ENCODE measurements around the gene CISH. TPM values are rescaled to one million over a fixed set of nuclear protein-coding genes. Genes with fewer than 3 reads are reported as not detected.

Gene CISH
- total RNA-seq, 1 donor from 2014 or later, result 10.6 TPM

- intact Hi-C loops (cut with DNase I), result no loop called here
- ATAC-seq (no peak), DNase-seq (ENCODE audit: low spot score) (no peak)
Measured at GRCh38 chr3:50585919-50586762, 25.4 kb downstream of the CISH start.

- intact Hi-C loops (cut with DNase I), result no loop called here
- DNase-seq (ENCODE audit: low spot score) (no peak), ATAC-seq (no peak)
Measured at GRCh38 chr3:50584391-50584790, 27.2 kb downstream of the CISH start.

DNA sequence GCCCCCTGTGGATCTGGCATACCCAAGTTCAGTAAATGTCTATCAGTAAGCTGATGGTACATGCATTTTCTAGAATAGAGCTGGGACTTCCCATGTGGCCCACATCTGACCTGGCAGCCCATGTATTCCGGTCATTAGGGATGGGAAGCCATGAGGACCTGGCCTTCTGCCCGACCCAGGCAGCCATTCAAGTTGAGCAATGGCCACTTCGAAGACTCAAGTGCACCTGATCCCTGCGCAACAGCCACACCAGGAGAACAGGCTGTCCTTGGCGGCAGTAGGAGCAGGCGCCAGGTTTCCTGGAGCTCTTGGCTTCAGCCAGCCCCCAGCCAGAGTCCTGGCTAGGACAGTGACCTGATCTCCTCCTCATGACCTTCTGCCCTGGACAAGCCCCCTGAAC is 27.7 kb downstream of the CISH start:
- ATAC-seq (peak; percentile 73), DNase-seq (ENCODE audit: low spot score) (peak; percentile 76)
- intact Hi-C loops (cut with DNase I), result no loop called here

GRCh38 chr3:50582083-50582482 is 29.5 kb downstream of the CISH start:
- intact Hi-C loops (cut with DNase I), result no loop called here
- ATAC-seq (no peak), DNase-seq (ENCODE audit: low spot score) (no peak)

DNA sequence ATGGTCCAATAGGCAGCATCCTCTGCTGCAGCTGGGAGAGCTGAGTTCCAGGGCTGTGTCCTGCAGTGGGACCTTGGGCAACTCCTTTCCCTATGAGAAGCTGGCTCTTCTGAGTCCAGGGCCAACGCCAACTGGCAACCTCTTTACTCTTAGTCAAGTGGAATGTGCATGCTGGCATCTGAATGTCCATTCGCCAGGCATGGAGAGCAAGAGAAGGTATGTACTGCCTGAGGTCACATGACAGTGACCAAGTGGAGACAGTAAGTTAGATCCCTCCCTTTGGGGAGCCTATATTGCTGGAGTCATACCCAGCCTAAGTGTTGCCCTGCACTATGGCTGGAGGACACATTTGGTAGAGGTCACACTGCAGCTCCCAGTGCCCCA is 30.1 kb downstream of the CISH start:
- DNase-seq (ENCODE audit: low spot score) (no peak), ATAC-seq (peak; percentile 2)

GRCh38 chr3:50580683-50581458 is 30.7 kb downstream of the CISH start:
- DNase-seq (ENCODE audit: low spot score) (no peak), ATAC-seq (no peak)
- intact Hi-C loops (cut with DNase I), result no loop called here

More for the DNA sequence above, 30.1 kb downstream of the CISH start:
- intact Hi-C loops (cut with DNase I), result no loop called here

DNA sequence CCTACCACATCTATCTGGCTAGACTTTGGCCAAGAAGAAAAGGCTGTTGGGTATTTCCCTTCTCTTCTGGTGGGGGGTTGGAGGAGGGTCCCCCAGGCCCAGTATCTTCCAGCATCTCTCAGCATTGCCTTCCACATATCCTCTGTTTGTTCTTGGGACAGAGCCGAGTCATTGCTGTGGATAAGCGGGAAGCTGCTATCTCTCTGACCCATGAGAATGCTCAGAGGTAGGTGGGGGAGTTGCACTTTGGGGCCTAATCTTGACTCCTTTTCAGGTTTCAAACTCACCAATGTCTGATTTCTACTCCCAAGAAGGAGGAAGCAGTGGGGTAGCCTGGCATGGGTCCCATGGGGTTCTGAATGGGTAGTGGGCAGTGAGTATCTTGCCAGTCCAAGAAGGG is 34.2 kb downstream of the CISH start:
- no peak for ATAC-seq
- no peak for DNase-seq (ENCODE audit: low spot score)
- intact Hi-C loops (cut with DNase I), result no loop called here

- no peak for ATAC-seq
- intact Hi-C loops (cut with DNase I), result no loop called here
- DNase-seq (ENCODE audit: low spot score), result no peak
Measured at GRCh38 chr3:50575372-50575771, 36.2 kb downstream of the CISH start.

GRCh38 chr3:50574444-50574831 is 37.1 kb downstream of the CISH start:
- intact Hi-C loops (cut with DNase I), result no loop called here

GRCh38 chr3:50573566-50574443 is 37.8 kb downstream of the CISH start:
- no peak for ATAC-seq
- intact Hi-C loops (cut with DNase I), result loop anchor here (2.0 kb wide), 1 partner anchor 37 kb away; the partner anchor contains the start of gene CISH

More at GRCh38 chr3:50574444-50574831, 37.1 kb downstream of the CISH start:
- ATAC-seq (no peak), DNase-seq (ENCODE audit: low spot score) (no peak)

GRCh38 chr3:50572801-50573371 is 38.7 kb downstream of the CISH start:
- intact Hi-C loops (cut with DNase I), result loop anchor here (2.0 kb wide), 1 partner anchor 38 kb away; the partner anchor contains the start of gene CISH
- ATAC-seq, result no peak
- DNase-seq (ENCODE audit: low spot score), result no peak

More at GRCh38 chr3:50573566-50574443, 37.8 kb downstream of the CISH start:
- no peak for DNase-seq (ENCODE audit: low spot score)

DNA sequence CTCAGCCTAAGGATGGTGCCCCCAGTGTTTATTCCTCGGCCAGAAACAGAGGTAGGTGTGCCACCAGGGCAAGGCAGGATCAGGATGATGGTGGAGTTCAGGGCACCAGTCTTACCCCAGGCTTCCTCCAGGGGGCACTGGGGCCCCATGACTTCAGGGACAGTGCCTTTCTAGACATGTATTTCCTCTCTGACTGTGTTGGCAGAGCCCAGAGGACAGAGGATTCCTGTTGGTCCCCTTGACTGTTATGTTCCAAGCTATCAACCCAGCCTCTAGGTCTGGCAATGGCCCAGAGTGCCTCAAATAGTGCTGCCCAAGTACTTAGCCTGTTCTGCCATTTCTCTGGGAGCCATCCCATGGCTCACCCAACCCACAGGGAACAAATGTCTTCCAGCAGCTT is 39.4 kb downstream of the CISH start:
- no peak for ATAC-seq
- peak; percentile 85 for DNase-seq (ENCODE audit: low spot score)

DNA sequence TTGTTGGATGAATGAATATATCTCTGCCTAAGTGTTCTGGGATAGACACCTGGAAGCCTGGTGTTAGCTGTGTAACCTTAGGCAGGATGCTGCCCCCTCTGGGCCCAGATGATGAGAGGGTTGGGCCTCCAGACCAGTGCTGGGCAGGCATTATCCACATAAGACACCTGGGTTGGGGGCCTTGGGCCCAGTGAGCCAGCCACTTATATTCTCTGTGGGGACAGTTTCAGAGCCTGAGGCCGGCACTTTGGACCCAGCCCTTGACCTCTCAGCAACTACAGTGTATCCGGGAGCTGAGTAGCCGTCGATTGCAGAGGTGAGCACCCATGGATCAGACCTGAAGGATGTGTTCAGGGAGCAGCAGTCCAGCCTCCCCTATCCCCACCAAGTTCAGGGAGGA is 40.1 kb downstream of the CISH start:
- no peak for ATAC-seq
- intact Hi-C loops (cut with DNase I), result no loop called here
- DNase-seq (ENCODE audit: low spot score), result no peak

More for the DNA sequence above, 39.4 kb downstream of the CISH start:
- intact Hi-C loops (cut with DNase I), result loop anchor here (2.0 kb wide), 1 partner anchor 39 kb away; the partner anchor contains the start of gene CISH

- ATAC-seq (no peak), DNase-seq (ENCODE audit: low spot score) (no peak)
- intact Hi-C loops (cut with DNase I), result no loop called here
Measured at GRCh38 chr3:50570508-50571279, 40.9 kb downstream of the CISH start.

DNA sequence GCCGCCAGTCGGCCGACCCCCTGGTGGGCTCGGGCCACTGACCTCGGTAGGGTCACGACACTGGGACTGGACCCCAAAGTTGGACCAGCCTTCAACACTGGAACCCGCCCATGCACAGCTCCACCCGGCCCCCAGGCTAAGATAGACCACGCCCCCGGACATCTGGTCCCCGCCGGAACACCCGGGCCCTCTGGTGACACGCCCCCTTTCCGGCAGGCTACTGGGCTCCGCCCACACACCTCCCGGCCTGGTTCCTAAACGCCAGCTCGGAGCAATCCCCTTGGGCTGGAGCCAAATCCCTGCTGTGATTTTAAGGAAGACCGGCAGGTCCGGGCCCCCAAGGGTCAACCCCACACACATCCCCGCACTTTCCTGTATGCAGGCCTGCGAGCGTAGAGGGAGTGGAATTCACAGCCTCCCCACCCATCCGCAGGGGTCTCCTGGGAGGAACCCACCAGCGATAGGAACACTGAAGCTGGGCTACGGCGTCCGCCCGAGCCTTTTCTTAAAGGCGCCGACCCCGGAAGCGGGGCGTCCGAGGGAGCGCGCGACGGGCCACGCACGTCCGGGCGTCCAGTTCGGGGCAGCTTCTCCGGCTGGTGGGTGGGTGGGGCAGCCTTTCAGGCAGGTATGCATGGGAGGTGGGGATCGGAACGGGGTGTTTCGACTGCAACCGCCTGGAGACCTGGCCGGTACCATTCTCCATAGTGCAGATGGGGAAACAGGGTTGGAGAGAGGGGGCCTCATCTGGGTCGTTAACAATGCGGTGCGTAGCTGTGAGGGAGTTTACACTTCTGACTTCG is 42.4 kb downstream of the CISH start, which contains the start of gene HEMK1:
HEMK1 (plus strand) TSS at position 576 of the 803 bp plus-strand sequence. CDS start 1,583 bp downstream, outside the sequence.
- peak; percentile 99 for DNase-seq (ENCODE audit: low spot score)
- intact Hi-C loops (cut with DNase I), result loop anchor here (5.0 kb wide), 1 partner anchor 1113 kb away; no protein-coding TSS in a partner anchor
- ATAC-seq, result peak; percentile 94

GRCh38 chr3:50567386-50568167 is 44.0 kb downstream of the CISH start, which contains the start of gene C3orf18:
TSS of gene C3orf18 (minus strand) at chr3:50567747. CDS start at chr3:50565699, 2,048 bp downstream.
- intact Hi-C loops (cut with DNase I), result loop anchor here (5.0 kb wide), 1 partner anchor 1115 kb away; no protein-coding TSS in a partner anchor
- peak; percentile 97 for DNase-seq (ENCODE audit: low spot score)

More at GRCh38 chr3:50567386-50568167, 44.0 kb downstream of the CISH start, which contains the start of gene C3orf18:
- peak; percentile 85 for ATAC-seq
